Measurements from ENCODE around the gene CCDC71L.
A peak's percentile ranks its signal among the peaks of the same experiment; 100 is the strongest.

CCDC71L gene

GRCh38 chr7:106655703-106656498, 5.1 kb downstream of the CCDC71L start:
- no peak overlapping the region for H3K4me3 ChIP-seq (ENCODE audit: low read depth, low read length)
- no peak for DNase-seq (ENCODE audit: low read depth)
- TF ChIP-seq CTCF (conservative IDR thresholded peaks at IDR 0.05; ENCODE audit: low read depth, low read length), result no peak

GRCh38 chr7:106653488-106653887, 7.5 kb downstream of the CCDC71L start:
- no peak overlapping the region for H3K4me3 ChIP-seq (ENCODE audit: low read depth, low read length)
- no peak for TF ChIP-seq CTCF (conservative IDR thresholded peaks at IDR 0.05; ENCODE audit: low read depth, low read length)
- DNase-seq (ENCODE audit: low read depth), result peak; percentile 51

GRCh38 chr7:106652909-106653308, 8.0 kb downstream of the CCDC71L start:
- no peak overlapping the region for H3K4me3 ChIP-seq (ENCODE audit: low read depth, low read length)
- no peak for TF ChIP-seq CTCF (conservative IDR thresholded peaks at IDR 0.05; ENCODE audit: low read depth, low read length)
- DNase-seq (ENCODE audit: low read depth), result no peak

- DNase-seq (ENCODE audit: low read depth), result no peak
- TF ChIP-seq CTCF (conservative IDR thresholded peaks at IDR 0.05; ENCODE audit: low read depth, low read length), result no peak
- no peak overlapping the region for H3K4me3 ChIP-seq (ENCODE audit: low read depth, low read length)
These were observed 8.9 kb downstream of the CCDC71L start for GRCh38 chr7:106652092-106652491.

- TF ChIP-seq CTCF (conservative IDR thresholded peaks at IDR 0.05; ENCODE audit: low read depth, low read length), result no peak
- no peak for DNase-seq (ENCODE audit: low read depth)
- no peak overlapping the region for H3K4me3 ChIP-seq (ENCODE audit: low read depth, low read length)
These were observed 14.7 kb downstream of the CCDC71L start for GRCh38 chr7:106646256-106646655.

GRCh38 chr7:106644999-106645398, 16.0 kb downstream of the CCDC71L start:
- no peak for TF ChIP-seq CTCF (conservative IDR thresholded peaks at IDR 0.05; ENCODE audit: low read depth, low read length)
- H3K4me3 ChIP-seq (ENCODE audit: low read depth, low read length), result no peak overlapping the region
- no peak for DNase-seq (ENCODE audit: low read depth)
